AG04449 (cell line): ENCODE results near the gene BCAS3.

Source experiments
- CTCF ChIA-PET: fragments of 350-600 bp; formaldehyde crosslinking; extraction: SDS; loops from one replicate; lab custom pipeline; 2021; ENCODE audit warnings: antibody characterized with exemption; lab: Yijun Ruan, JAX
- POLR2A ChIA-PET: fragments of 400-600, 350-600 bp; formaldehyde crosslinking; extraction: SDS; loops from one replicate; lab custom pipeline; 2020; ENCODE audit warnings: antibody characterized with exemption, inconsistent platforms; lab: Yijun Ruan, JAX
- DNase-seq: peaks from one replicate; pipeline ENCODE4 v3.0.0-alpha.2; 2010; ENCODE audit warnings: low read depth, low spot score
- H3K4me3 ChIP-seq: 2 replicates; pipeline ENCODE4 v1.5.1; 2011; ENCODE audit warnings: low read depth, mild to moderate bottlenecking, control low read depth, low read length
- TF ChIP-seq, protein P1 (sequence below): IDR thresholded peaks from one replicate; pipeline ENCODE4 v1.5.1; 2011; ENCODE audit warnings: mild to moderate bottlenecking, moderate library complexity, low read length, control low read depth, inconsistent platforms; ENCODE audit not compliant: insufficient read depth; ENCODE audit errors: missing control alignments

BCAS3 gene

DNA sequence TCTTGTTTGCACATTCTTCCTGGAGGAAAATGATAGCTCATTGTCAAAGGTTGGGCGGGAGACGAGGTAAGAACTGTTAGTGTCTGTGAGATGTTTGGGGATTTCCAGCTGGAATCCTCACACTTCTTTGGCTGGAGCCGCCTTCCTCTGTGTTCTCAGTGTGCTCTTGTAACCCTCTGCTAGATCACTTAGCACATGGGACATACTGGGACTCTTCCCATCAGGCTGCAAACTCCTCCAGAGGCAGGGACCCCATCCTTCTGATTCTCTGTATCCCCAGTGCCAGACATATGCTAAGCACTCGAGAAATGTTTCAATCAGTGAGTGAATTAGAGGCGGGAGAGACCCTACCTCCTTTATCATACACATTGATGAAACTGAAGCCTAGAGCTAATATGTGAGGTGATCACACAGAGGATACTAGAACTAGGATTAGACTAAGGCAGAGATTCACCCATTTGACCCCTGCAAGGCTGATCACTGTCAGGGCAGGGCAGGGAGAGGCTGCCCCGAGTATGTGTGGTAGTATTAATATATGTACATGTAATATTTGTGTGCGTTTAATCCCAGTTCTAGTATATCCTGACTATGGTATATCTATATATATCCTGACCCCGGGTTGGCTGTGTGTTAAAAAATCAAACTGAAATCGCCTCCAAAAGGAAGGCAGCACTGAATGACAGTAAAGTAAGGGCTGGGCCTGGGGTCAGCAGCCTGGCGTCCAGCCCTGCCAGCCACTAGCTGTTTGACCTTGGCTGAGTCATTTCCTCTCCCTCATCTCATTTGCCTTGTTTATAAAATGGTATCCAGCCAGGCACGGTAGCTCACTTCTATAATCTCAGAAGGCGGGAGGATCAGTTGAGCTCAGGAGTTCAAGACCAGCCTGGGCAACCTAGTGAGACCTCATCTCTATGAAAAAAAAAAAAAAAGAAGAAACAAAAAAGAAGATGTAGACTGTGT, 646.5 kb downstream of the BCAS3 start:
- DNase-seq: no peak
- ChIA-PET CTCF (interaction anchor here (0.9 to 2.1 kb wide), 4 partner anchors 9 to 16 kb away, joined by 4 to 7 read pairs (median 4); no protein-coding TSS in a partner anchor), POLR2A (no interaction called here)
- H3K4me3 ChIP-seq: no peak overlapping the region
- TF ChIP-seq, protein P1, sequence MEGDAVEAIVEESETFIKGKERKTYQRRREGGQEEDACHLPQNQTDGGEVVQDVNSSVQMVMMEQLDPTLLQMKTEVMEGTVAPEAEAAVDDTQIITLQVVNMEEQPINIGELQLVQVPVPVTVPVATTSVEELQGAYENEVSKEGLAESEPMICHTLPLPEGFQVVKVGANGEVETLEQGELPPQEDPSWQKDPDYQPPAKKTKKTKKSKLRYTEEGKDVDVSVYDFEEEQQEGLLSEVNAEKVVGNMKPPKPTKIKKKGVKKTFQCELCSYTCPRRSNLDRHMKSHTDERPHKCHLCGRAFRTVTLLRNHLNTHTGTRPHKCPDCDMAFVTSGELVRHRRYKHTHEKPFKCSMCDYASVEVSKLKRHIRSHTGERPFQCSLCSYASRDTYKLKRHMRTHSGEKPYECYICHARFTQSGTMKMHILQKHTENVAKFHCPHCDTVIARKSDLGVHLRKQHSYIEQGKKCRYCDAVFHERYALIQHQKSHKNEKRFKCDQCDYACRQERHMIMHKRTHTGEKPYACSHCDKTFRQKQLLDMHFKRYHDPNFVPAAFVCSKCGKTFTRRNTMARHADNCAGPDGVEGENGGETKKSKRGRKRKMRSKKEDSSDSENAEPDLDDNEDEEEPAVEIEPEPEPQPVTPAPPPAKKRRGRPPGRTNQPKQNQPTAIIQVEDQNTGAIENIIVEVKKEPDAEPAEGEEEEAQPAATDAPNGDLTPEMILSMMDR: no peak

DNA sequence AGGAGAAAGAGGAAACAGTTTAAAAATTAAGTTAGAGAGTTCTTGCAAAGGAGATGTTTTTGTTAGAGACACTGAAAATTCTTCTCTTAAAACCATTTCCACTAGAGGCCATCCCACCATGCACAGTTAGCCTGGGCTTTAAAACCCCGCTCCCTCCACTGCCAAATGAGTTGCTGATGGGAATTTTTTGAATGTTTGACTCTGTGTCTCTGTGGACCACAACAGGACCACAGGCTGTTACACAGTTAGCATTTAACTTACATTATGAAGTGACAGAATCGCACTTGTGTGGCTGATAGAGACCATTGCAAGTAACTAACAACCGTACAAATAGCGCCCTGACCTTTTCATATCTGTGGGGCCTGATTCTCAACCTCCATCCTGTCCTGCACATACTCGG, 647.3 kb downstream of the BCAS3 start:
- CTCF ChIA-PET: interaction anchor here (1.2 kb wide), 1 partner anchor 8 kb away, joined by 4 read pairs; no protein-coding TSS in a partner anchor

DNA sequence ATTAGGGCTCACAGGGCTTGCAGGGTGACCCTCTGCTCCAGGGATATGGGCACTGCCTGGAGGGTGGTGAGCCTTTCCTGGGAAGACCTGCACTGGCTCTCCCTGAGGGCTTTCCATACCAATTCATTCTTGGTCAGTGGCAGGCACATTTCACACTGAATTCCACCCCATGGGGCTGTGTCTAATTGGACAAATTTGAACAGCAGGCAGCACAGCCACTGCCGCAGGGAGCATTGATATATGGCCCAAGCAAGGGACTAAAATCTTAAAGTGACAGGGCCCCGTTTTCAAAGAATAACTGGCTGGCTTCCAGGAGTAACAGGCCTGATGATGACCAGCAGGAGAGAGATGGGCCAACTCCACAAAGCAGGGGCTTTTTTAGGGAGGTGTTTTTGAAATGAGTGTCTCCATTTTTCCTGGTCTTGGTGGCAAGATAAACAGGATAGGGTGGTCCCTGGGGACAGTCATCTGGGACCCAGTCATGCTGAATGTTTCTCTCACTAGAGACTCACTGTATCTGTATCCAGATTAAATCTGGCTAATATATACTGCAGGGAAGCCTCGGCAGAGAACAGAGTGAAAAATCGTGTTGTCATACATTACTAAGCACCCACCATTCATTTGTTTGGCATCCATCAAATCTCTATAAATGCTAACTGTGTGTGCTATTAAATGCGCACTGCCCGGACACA, 647.9 kb downstream of the BCAS3 start:
- H3K4me3 ChIP-seq: no peak overlapping the region

More for the DNA sequence above, 647.3 kb downstream of the BCAS3 start:
- no peak overlapping the region for H3K4me3 ChIP-seq
- DNase-seq: no peak
- POLR2A ChIA-PET: no interaction called here
- TF ChIP-seq, protein P1: no peak

DNA sequence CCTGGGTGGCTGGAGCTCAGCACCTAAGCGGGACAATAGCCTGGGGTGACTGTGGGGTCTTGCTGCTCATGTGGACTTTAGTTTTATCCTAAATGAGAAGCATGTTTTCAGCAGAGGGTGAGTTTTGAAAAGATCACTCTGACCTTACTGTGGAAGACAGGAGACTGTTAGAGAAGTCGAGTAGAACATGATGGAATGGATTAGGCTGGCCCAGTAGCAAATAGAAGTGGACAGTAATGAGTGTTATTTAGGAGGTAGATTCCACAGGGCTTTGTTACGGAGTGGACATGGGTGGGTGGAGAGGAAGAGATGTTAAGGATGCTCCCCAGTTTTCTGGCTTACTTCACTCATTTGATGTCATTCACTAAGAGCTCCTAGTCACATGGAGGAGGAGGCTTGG, 648.7 kb downstream of the BCAS3 start:
- CTCF ChIA-PET: interaction anchor here (0.8 to 0.9 kb wide), 2 partner anchors 10 to 12 kb away, joined by 3 read pairs; no protein-coding TSS in a partner anchor

More for the DNA sequence above, 647.9 kb downstream of the BCAS3 start:
- ChIA-PET POLR2A (no interaction called here), CTCF (interaction anchor here (0.8 to 0.9 kb wide), 2 partner anchors 11 kb away, joined by 3 read pairs; no protein-coding TSS in a partner anchor)
- no peak for DNase-seq
- TF ChIP-seq, protein P1: no peak

DNA sequence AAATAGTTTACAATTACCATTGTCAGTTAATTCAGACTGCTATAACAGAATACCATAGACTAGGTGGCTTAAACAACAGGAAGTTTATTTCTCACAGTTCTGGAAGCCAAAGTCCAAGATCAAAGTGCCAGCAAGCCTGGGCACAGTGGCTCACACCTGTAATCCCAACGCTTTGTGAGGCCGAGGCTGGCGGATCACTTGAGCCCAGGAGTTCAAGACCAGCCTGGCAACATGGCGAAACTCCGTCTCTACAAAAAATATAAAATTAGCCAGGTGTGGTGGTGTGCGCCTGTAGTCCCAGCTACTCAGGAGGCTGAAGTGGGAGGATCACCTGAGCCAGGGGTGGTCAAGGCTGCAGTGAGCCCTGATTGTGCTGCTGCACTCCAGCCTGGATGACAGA, 650.7 kb downstream of the BCAS3 start:
- POLR2A ChIA-PET: interaction anchor here (0.6 kb wide), 1 partner anchor 254 kb away, joined by 3 read pairs; no protein-coding TSS in a partner anchor
- CTCF ChIA-PET: no interaction called here
- H3K4me3 ChIP-seq: no peak overlapping the region
- TF ChIP-seq, protein P1: no peak
- no peak for DNase-seq

More for the DNA sequence above, 648.7 kb downstream of the BCAS3 start:
- no peak overlapping the region for H3K4me3 ChIP-seq
- POLR2A ChIA-PET: no interaction called here
- no peak for DNase-seq
- TF ChIP-seq, protein P1: no peak
